ENCODE data around the gene EIF5B.

EIF5B gene

GRCh38 chr2:99373144-99373543 is 36.0 kb downstream of the EIF5B start:
- DNase-seq (ENCODE audit: low read depth, low spot score): no peak

GRCh38 chr2:99374747-99375146 is 37.6 kb downstream of the EIF5B start:
- no peak for DNase-seq (ENCODE audit: low read depth, low spot score)

- no peak for DNase-seq (ENCODE audit: low read depth, low spot score)
Observed at GRCh38 chr2:99376254-99376864, 39.2 kb downstream of the EIF5B start.

- DNase-seq (ENCODE audit: low read depth, low spot score): no peak
Observed at GRCh38 chr2:99377879-99378278, 40.7 kb downstream of the EIF5B start.

- DNase-seq (ENCODE audit: low read depth, low spot score): no peak
Observed at GRCh38 chr2:99380376-99381010, 43.3 kb downstream of the EIF5B start.

GRCh38 chr2:99382143-99382542 is 45.0 kb downstream of the EIF5B start:
- DNase-seq (ENCODE audit: low read depth, low spot score): no peak

GRCh38 chr2:99386011-99386410 is 48.8 kb downstream of the EIF5B start:
- DNase-seq (ENCODE audit: low read depth, low spot score): no peak

GRCh38 chr2:99388892-99389291 is 51.7 kb downstream of the EIF5B start:
- no peak for DNase-seq (ENCODE audit: low read depth, low spot score)

- no peak for DNase-seq (ENCODE audit: low read depth, low spot score)
Observed at GRCh38 chr2:99389371-99389770, 52.2 kb downstream of the EIF5B start.

- DNase-seq (ENCODE audit: low read depth, low spot score): no peak
Observed at GRCh38 chr2:99389946-99390345, 52.8 kb downstream of the EIF5B start.

- DNase-seq (ENCODE audit: low read depth, low spot score): no peak
Observed at GRCh38 chr2:99395589-99396130, 58.5 kb downstream of the EIF5B start.

- no peak for DNase-seq (ENCODE audit: low read depth, low spot score)
Observed at GRCh38 chr2:99397266-99397920, 60.2 kb downstream of the EIF5B start.

GRCh38 chr2:99398303-99398702 is 61.1 kb downstream of the EIF5B start:
- no peak for DNase-seq (ENCODE audit: low read depth, low spot score)

- no peak for DNase-seq (ENCODE audit: low read depth, low spot score)
Observed at GRCh38 chr2:99399063-99399462, 61.9 kb downstream of the EIF5B start.

- no peak for DNase-seq (ENCODE audit: low read depth, low spot score)
Observed at GRCh38 chr2:99399795-99400194, 62.6 kb downstream of the EIF5B start.

- DNase-seq (ENCODE audit: low read depth, low spot score): no peak
Observed at GRCh38 chr2:99401841-99402240, 64.7 kb downstream of the EIF5B start.

- DNase-seq (ENCODE audit: low read depth, low spot score): no peak
Observed at GRCh38 chr2:99403084-99403483, 65.9 kb downstream of the EIF5B start.

GRCh38 chr2:99403524-99403923 is 66.3 kb downstream of the EIF5B start:
- DNase-seq (ENCODE audit: low read depth, low spot score): peak; percentile 28

GRCh38 chr2:99404039-99404796 is 67.0 kb downstream of the EIF5B start:
- no peak for DNase-seq (ENCODE audit: low read depth, low spot score)

GRCh38 chr2:99404797-99405669 is 67.8 kb downstream of the EIF5B start:
- no peak for DNase-seq (ENCODE audit: low read depth, low spot score)

GRCh38 chr2:99406137-99406536 is 68.9 kb downstream of the EIF5B start:
- no peak for DNase-seq (ENCODE audit: low read depth, low spot score)
